HG03439 (cell line): Measurements from ENCODE around the gene SETMAR.

ENCODE experiments used
- ATAC-seq: cut with Tn5 transposase; IDR thresholded peaks from one replicate; pipeline ENCODE4 v1.9.1; 2021; ENCODE audit warnings: mild to moderate bottlenecking, moderate library complexity; ENCODE audit not compliant: unreplicated experiment

The SETMAR gene

DNA sequence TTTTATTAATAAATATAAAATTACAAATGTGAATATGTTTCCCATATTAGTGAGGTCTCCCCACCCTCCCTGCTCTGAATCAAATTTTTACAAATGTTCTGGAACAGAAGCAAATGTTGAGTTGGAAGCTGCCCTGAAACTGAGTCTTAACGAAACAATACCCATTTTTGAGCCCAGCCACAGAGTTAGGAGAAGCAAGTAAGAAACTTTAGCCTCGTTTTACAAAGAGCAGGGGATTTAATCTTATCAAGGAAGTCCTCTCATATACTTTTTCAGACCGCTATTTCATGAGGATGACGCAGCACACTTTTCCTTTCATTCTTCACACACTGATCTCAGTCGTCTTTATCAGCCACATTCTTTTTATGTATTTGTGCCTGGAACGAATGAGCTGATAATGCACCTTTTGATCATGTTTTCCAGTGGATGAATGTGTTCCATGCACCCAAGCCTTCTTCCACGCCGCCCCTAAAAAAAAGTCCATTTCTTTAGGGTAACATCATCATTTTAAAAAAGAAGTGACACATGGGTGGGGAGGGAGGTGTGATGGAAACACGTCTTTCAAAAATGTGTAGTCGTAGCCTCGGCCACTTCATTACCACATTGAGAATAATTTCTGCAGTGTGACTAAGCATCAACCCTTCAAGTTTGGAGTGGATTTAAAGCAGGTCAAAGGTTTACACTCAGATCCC lies 48.1 kb downstream of the SETMAR start:
- ATAC-seq, result peak; percentile 43

DNA sequence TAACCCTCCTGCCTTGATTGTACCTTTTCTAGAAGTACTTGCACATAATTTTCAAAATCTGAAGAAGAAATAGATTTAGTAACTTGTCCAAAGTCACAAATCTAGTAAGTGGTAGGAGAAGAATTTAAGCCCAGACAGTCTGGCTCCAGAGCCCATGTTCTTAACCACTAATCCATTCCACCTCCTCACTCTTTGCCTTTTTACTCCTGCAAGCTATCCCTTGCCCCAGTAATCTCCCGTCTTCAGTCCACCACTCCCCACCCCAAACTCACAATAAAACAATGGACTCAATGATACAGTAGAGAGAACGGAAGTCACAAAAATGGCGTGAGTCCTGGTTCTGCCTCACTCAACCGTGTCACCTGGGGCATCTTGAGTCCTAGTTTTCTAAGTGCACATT lies 48.7 kb downstream of the SETMAR start:
- no peak for ATAC-seq

DNA sequence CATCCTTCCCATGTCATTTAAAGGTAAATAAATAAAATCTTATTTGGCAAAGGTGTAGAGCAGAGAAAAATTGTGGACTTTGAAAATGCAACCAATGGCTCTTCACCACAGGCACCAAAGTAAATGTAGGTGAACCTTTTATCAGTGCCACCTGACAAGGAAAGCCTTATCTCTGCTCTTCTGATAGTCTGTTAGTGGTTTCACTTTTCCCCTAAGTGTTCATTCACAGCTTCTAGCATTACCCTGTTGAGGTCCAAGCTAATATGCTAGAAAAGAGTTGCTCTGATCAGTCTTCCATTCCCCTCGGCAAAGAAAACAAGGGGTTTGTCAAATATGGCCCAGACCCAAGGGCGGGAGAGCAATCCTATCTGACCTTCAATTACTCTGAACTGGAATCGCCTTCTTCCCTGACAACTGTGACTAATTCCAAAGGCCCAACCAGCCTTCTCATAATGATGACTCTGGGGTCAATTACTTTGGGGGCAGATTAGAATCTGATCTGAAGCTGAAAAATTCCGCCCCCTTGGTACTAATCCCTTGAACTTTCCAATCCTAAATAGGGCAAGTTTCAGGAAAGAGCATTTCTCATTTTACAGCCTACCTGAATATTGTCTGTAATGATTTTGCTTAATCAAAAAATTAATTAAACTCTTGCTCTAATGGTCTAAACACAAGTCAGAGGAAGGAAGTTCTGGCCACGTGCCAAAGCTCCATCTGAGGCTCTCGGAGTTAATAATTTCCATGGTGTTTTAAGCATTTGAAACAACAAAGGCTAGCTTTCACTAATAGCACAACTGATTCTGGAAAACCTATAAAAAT lies 52.4 kb downstream of the SETMAR start:
- ATAC-seq, result no peak

DNA sequence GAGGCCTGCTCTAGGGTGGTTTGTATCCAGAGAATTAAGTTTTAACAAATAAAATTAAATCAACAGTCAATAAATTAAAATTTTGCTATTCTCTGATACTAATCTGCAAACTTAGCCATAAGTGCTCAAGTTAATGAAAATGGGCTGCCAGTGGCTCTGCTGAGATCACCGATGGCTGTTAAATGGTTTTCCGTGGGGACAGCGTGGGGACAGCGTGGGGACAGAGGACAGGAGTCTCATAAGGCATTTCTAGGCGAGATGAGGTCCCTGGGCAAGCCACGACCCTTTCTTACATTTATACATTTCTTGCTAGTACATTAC lies 53.0 kb downstream of the SETMAR start:
- no peak for ATAC-seq

DNA sequence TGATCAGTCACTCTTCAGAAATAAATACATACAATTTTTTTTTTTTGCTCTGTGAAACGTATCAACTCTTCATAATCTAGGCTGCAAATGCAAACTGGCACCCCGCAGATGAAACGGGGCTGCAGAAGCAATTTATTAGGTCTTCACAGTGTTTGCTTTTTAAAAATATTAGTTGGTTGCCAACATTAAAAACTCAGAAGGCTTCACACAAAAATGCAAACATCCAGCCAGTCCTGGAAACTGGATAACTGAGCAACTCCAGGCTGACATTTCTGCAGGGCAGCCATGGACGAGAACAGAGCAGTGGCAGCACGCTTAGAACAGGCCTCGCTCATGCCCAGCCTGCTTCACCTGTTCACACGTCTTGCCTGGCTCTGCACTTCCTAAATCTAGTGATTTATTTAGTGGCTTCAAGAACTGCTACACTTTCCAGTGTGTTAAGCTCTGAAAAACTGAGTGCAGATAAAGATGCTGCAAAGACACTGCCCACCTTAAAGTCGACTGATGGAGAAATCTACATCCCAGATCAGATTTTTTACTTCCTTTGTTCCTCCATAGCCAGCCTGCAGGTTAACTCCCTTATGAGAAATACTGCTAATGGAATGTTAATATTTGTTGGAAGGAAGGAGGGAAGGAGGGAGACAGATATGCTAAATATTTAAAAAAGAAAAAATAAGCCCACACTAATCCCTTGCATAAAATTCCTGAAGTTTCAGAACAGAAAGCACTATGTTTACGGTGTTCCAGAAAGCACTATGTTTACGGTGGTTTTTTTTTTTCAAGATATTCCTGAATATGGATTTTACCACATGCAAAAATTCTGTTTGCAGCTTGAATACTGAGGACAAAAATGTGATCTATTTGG lies 53.6 kb downstream of the SETMAR start:
- no peak for ATAC-seq

DNA sequence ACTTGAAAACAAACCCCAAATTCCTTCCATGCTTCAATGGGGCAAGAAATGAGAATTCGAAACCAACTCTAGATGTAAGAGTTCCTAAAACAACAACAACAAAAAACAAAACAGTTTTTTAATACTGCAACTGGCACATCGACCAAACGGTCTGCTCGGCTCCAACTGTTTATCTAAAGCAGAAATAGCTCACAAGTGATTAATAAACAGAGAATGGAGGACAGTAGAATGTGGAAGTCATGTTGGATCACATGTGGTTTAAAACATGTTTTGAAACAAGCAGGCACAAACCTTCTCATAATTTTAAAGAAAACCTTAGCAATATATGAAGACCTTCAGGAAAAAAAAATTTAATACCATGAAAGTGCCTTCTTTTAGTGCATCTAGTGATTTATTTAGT lies 55.1 kb downstream of the SETMAR start:
- ATAC-seq, result no peak

DNA sequence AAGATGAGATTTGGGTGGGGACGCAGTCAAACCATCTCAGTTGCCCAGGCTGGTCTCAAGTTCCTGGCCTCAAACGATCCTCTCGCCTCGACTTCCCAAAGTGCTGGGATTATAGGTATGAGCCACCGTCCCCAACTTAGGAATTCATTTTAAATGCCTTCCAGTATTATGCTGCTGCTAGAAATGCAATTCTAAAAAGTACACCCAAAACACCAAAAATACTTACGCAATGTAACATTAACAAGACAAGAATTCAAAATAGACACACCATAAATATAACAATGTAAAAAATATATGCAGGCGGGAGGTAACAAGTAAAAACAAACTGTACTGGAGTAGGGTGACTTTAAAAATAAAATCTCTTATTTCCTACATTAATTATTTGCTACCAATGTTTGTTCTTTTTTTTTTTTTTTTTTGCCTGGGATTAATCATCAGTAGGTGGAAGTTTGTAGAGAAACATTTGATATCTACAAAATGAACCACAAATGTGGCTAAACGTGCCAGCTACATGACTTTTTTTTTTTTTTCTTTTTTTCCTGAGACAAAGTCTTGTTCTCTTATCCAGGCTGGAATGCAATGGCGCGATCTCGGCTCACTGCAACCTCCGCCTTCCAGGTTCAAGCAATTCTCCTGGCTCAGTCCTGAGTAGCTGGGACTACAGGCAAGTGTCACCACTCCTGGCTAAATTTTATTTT lies 56.8 kb downstream of the SETMAR start:
- no peak for ATAC-seq

DNA sequence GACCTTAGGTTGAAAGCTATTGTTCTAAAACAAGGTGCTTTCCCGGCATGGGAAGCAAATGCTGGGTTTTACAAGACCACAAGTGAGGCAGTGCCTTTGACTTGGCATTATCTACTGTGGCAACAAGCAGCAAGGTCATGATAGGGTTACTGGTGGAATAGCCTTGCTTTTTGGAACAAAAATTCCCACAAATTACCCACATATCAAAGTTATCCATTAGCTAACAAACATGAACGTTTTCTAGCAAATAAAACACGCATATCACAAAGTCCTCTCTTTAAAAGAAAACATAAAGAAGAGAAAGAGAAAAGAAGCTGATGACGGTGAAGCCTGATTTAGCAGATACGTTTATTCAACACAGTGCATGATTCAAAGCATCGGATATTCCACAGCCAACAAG lies 57.6 kb downstream of the SETMAR start:
- no peak for ATAC-seq

DNA sequence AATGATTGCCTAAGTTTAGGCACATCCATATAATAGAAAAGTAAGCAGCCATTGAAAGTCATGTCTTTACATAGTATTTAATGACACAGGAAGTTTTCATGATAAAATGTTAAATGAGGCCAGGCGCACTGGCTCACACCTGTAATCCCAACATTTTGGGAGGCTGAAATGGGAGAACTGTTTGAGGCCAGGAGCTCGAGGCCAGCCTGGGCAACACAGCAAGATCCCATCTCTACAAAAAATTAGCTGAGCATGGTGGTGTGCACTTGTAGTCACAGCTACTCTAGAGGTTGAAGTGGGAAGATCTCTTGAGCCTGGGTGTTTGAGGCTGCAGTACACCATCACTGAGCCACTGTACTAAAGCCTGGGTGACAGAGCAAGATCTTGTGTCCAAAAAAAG lies 59.4 kb downstream of the SETMAR start:
- no peak for ATAC-seq
